PC-9 (cell line): ENCODE results near the gene SPECC1L. TPM values are rescaled to one million over a fixed set of nuclear protein-coding genes. Genes with fewer than 3 reads are reported as not detected.

Experiments
- BruUV-seq: library from RNA; stranded (reverse); fragments of 400-500 nt; replicated peaks from 2 replicates; lab custom pipeline; 2021; lab: Mats Ljungman, UMichigan
- CTCF ChIA-PET: fragments of 300-600 bp; sonication (Branson Sonifier 250); formaldehyde crosslinking; loops from one replicate; lab custom pipeline; 2022; ENCODE audit warnings: antibody characterized with exemption; lab: Charles Lee
- POLR2A ChIA-PET: fragments of 300-600 bp; sonication (Branson Sonifier 250); formaldehyde crosslinking; loops from one replicate; lab custom pipeline; 2022; ENCODE audit warnings: antibody characterized with exemption; ENCODE audit not compliant: unreplicated experiment; lab: Charles Lee
- DNase-seq, 2 experiments: peaks; one replicate each; pipeline versions ENCODE4 v3.0.0 to v3.0.0-alpha.2; 2015 to 2022; ENCODE audit warnings: mixed read lengths in 1 of 2
- H2AFZ ChIP-seq: fragments of 200-600 bp; sonication (generic); 2 replicates; pipeline ENCODE4 v1.8.1; 2017; ENCODE audit warnings: antibody characterized with exemption
- H3F3A ChIP-seq: fragments of 200-600 bp; sonication (generic); 2 replicates; pipeline ENCODE4 v1.8.1; 2017; ENCODE audit warnings: antibody characterized with exemption, mild to moderate bottlenecking, low read depth; ENCODE audit not compliant: insufficient read depth
- H3K27ac ChIP-seq: fragments of 200-600 bp; sonication (generic); 2 replicates; pipeline ENCODE4 v1.6.1; 2016; ENCODE audit warnings: mixed run types
- H3K27me3 ChIP-seq: fragments of 200-600 bp; sonication (generic); 2 replicates; pipeline ENCODE4 v1.6.1; 2016; ENCODE audit warnings: low read depth, mixed run types; ENCODE audit not compliant: insufficient read depth
- H3K36me3 ChIP-seq: fragments of 200-600 bp; sonication (generic); 2 replicates; pipeline ENCODE4 v1.6.1; 2016; ENCODE audit warnings: low read depth, mixed run types
- H3K4me1 ChIP-seq: fragments of 200-600 bp; sonication (generic); replicated peaks from 2 replicates; pipeline ENCODE4 v1.6.1; 2016; ENCODE audit warnings: mixed run types; ENCODE audit not compliant: insufficient read depth
- H3K4me2 ChIP-seq: fragments of 200-600 bp; sonication (generic); 2 replicates; pipeline ENCODE4 v1.6.1; 2017; ENCODE audit warnings: mixed run types
- H3K4me3 ChIP-seq: fragments of 200-600 bp; sonication (generic); 2 replicates; pipeline ENCODE4 v1.6.1; 2016; ENCODE audit warnings: mixed run types
- H3K79me2 ChIP-seq: fragments of 200-600 bp; sonication (generic); 2 replicates; pipeline ENCODE4 v1.6.1; 2017; ENCODE audit warnings: low read depth, mixed run types
- H3K9me2 ChIP-seq: fragments of 200-600 bp; sonication (generic); 2 replicates; pipeline ENCODE4 v1.8.1; 2017; ENCODE audit warnings: mild to moderate bottlenecking; ENCODE audit not compliant: insufficient read depth
- H3K9me3 ChIP-seq: fragments of 200-600 bp; sonication (generic); 2 replicates; pipeline ENCODE4 v1.8.1; 2016; ENCODE audit warnings: low read depth; ENCODE audit not compliant: insufficient read depth
- H4K20me1 ChIP-seq: fragments of 200-600 bp; sonication (generic); 2 replicates; pipeline ENCODE4 v1.8.1; 2017; ENCODE audit not compliant: insufficient read depth
- EZH2 ChIP-seq: fragments of 200-600 bp; sonication (generic); IDR thresholded peaks from 2 replicates; pipeline ENCODE4 v1.8.0; 2017; ENCODE audit warnings: antibody characterized with exemption, low read depth
- intact Hi-C: fragments of 100-400 bp; cut with micrococcal nuclease; formaldehyde crosslinking; loops from one replicate; pipeline ENCODE4 v1.10.0; 2022; ENCODE audit not compliant: unreplicated experiment
- total RNA-seq: library from RNA; stranded (reverse); gene quantifications from 2 replicates; pipeline ENCODE4 v1.2.3, GENCODE V29; 2021
- TF ChIP-seq, protein P1 (sequence below): fragments of 200-600 bp; sonication (generic); conservative IDR thresholded peaks from 2 replicates; pipeline ENCODE4 v1.6.1; 2017; ENCODE audit warnings: mixed run types, antibody characterized with exemption, mild to moderate bottlenecking, moderate library complexity

Gene SPECC1L
- total RNA-seq, 1 experiment from 2014 or later, result 38.9 TPM

DNA sequence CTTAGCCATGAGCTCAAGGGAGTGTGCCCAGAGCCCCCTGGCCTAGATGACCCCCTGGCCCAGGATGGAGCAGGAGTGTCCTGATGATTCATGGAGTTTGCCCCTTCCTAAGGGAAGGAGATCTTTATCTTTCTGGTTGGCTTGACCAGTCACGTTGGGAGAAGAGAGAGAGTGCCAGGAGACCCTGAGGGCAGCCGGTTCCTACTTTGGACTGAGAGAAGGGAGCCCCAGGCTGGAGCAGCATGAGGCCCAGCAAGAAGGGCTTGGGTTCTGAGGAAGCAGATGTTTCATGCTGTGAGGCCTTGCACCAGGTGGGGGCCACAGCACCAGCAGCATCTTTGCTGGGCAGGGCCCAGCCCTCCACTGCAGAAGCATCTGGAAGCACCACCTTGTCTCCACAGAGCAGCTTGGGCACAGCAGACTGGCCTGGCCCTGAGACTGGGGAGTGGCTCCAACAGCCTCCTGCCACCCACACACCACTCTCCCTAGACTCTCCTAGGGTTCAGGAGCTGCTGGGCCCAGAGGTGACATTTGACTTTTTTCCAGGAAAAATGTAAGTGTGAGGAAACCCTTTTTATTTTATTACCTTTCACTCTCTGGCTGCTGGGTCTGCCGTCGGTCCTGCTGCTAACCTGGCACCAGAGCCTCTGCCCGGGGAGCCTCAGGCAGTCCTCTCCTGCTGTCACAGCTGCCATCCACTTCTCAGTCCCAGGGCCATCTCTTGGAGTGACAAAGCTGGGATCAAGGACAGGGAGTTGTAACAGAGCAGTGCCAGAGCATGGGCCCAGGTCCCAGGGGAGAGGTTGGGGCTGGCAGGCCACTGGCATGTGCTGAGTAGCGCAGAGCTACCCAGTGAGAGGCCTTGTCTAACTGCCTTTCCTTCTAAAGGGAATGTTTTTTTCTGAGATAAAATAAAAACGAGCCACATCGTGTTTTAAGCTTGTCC lies 171.0 kb downstream of the SPECC1L start:
- no peak overlapping the region for H3K4me3 ChIP-seq
- no peak for TF ChIP-seq EZH2
- TF ChIP-seq, protein P1, sequence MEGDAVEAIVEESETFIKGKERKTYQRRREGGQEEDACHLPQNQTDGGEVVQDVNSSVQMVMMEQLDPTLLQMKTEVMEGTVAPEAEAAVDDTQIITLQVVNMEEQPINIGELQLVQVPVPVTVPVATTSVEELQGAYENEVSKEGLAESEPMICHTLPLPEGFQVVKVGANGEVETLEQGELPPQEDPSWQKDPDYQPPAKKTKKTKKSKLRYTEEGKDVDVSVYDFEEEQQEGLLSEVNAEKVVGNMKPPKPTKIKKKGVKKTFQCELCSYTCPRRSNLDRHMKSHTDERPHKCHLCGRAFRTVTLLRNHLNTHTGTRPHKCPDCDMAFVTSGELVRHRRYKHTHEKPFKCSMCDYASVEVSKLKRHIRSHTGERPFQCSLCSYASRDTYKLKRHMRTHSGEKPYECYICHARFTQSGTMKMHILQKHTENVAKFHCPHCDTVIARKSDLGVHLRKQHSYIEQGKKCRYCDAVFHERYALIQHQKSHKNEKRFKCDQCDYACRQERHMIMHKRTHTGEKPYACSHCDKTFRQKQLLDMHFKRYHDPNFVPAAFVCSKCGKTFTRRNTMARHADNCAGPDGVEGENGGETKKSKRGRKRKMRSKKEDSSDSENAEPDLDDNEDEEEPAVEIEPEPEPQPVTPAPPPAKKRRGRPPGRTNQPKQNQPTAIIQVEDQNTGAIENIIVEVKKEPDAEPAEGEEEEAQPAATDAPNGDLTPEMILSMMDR, result no peak
- H2AFZ ChIP-seq, result no peak overlapping the region
- H3K4me2 ChIP-seq, result no peak overlapping the region
- H3K9me3 ChIP-seq, result no peaks in the 10 kb centered on the region
- H3K79me2 ChIP-seq, result no peaks in the 10 kb centered on the region
- BruUV-seq, result no TSS peak
- DNase-seq, result no peak
- intact Hi-C loops, result no loop called here
- no peaks in the 10 kb centered on the region for H3K27me3 ChIP-seq
- peaks cover 15% of the 10 kb centered on the region for H3K4me1 ChIP-seq
- H3K9me2 ChIP-seq, result no peaks in the 10 kb centered on the region
- H4K20me1 ChIP-seq, result no peaks in the 10 kb centered on the region
- POLR2A ChIA-PET, result no interaction called here
- peaks cover 8% of the 10 kb centered on the region; the same call in 1 of the 2 replicates for H3F3A ChIP-seq
- CTCF ChIA-PET, result no interaction called here
- H3K27ac ChIP-seq, result no peak overlapping the region
- H3K36me3 ChIP-seq, result no peaks in the 10 kb centered on the region

DNA sequence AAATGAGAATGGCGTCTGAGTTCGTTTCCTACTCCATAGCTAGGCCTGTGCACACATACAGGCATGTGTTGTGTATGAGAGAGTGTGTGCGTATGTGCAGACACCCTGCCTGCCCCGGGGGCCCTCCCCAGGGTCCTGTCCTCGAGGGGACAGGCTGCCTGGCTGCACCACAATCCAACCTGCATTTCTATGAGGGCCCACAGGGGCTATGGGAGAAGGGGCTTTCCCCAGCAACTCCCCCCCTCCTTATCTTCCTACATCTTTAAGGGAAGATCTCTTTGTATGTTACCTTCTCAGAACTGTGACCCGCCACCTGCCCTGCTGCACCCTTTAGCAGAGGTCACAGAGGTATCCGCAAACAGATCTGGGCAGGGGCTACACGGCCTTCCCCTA lies 171.7 kb downstream of the SPECC1L start:
- POLR2A ChIA-PET, result interaction anchor here (0.7 kb wide), 1 partner anchor 13 kb away, joined by 3 read pairs; no protein-coding TSS in a partner anchor
- Histone ChIP-seq H3K4me1 (peaks cover 15% of the 10 kb centered on the region), H2AFZ (no peak overlapping the region), H3K4me2 (no peak overlapping the region), H3K9me3 (no peaks in the 10 kb centered on the region), H3K79me2 (no peaks in the 10 kb centered on the region), H3K4me3 (no peak overlapping the region), H4K20me1 (no peaks in the 10 kb centered on the region), H3F3A (peaks cover 8% of the 10 kb centered on the region; the same call in 1 of the 2 replicates), H3K27ac (no peak overlapping the region), H3K36me3 (no peaks in the 10 kb centered on the region), H3K9me2 (no peaks in the 10 kb centered on the region), H3K27me3 (no peaks in the 10 kb centered on the region)
- CTCF ChIA-PET, result no interaction called here
- no peak for DNase-seq
- intact Hi-C loops, result no loop called here
- no TSS peak for BruUV-seq
- no peak for TF ChIP-seq EZH2
- TF ChIP-seq, protein P1, result no peak

DNA sequence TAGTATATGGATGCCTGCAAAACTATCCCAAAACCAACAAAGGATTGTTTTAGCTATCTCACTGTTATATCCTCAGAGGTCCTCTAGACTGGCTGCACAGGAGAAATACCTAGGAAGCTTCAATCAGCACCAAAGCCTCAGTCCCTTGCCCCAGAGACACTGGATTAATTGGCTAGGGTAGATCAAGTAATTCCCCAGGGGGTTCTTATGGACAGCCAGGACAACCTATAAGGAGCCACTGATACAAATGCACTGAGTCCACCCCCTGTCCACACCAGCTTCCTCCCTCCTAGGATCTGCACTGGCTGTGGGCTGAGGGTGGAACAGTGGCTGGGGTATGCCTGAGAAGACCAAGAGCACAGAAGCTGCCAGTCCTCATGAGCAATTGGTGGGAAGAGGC lies 173.0 kb downstream of the SPECC1L start:
- BruUV-seq, result no TSS peak
- no peak overlapping the region for H3K4me3 ChIP-seq
- TF ChIP-seq, protein P1, result no peak
- TF ChIP-seq EZH2, result no peak
- no peaks in the 10 kb centered on the region for H3F3A ChIP-seq
- no peak overlapping the region for H2AFZ ChIP-seq
- H4K20me1 ChIP-seq, result no peaks in the 10 kb centered on the region
- H3K4me2 ChIP-seq, result no peak overlapping the region
- no peaks in the 10 kb centered on the region for H3K9me3 ChIP-seq
- H3K36me3 ChIP-seq, result no peaks in the 10 kb centered on the region
- H3K4me1 ChIP-seq, result 0 out of 2 replicates have a peak, but pooled peaks cover 8% of the 10 kb centered on the region
- DNase-seq, result no peak
- H3K79me2 ChIP-seq, result no peaks in the 10 kb centered on the region
- H3K9me2 ChIP-seq, result no peaks in the 10 kb centered on the region
- intact Hi-C loops, result no loop called here
- no peak overlapping the region for H3K27ac ChIP-seq
- CTCF ChIA-PET, result no interaction called here
- no peaks in the 10 kb centered on the region for H3K27me3 ChIP-seq
- POLR2A ChIA-PET, result no interaction called here
